ENCODE data around the gene CELA3B. TPM values are rescaled to one million over a fixed set of nuclear protein-coding genes. Genes with fewer than 3 reads are reported as not detected.

CELA3B gene
- total RNA-seq, 4 donors from 2014 or later = not detected

- in situ Hi-C loops (cut with MboI; ENCODE audit: low sequenced_read_pairs in 4 of 4) (loop anchor here in 2 of 4 donors (25.0 kb wide), 2 partner anchors 95 to 195 kb away; no protein-coding TSS in a partner anchor), intact Hi-C loops (cut with DNase I; ENCODE audit: low total_unique reads) (no loop called here)
- Histone ChIP-seq H3K36me3 (no peaks in the 10 kb centered on the region), H3K4me1 (peaks cover 7 to 19% of the 10 kb centered on the region in 2 donors), H3K27me3 (no peaks in the 10 kb centered on the region), H3K27ac (peak overlapping the region in 3 of 4 donors; percentile 30 to 59 (median 34)), H3K4me3 (no peak overlapping the region), H3K9me3 (no peaks in the 10 kb centered on the region)
- DNase-seq (no peak), ATAC-seq (no peak)
- TF ChIP-seq CTCF (IDR thresholded peaks at IDR 0.05 in 4 of 5, conservative IDR thresholded peaks at IDR 0.05 in 1 of 5) = no peak
- TF ChIP-seq POLR2A (IDR thresholded peaks at IDR 0.05) = no peak
Measured at GRCh38 chr1:21956720-21957552, 19.9 kb upstream of the CELA3B start.

GRCh38 chr1:21961337-21961736 is 15.5 kb upstream of the CELA3B start:
- Histone ChIP-seq H3K36me3 (no peaks in the 10 kb centered on the region), H3K27me3 (no peaks in the 10 kb centered on the region), H3K4me3 (no peak overlapping the region), H3K9me3 (no peaks in the 10 kb centered on the region), H3K27ac (no peak overlapping the region), H3K4me1 (peaks cover 0 to 9% of the 10 kb centered on the region in 2 donors)
- intact Hi-C loops (cut with DNase I; ENCODE audit: low total_unique reads) (loop anchor here (5.0 kb wide), 2 partner anchors 64 to 89 kb away; no protein-coding TSS in a partner anchor), in situ Hi-C loops (cut with MboI; ENCODE audit: low sequenced_read_pairs in 4 of 4) (loop anchor here in 3 of 4 donors (10.0 to 25.0 kb wide), 4 partner anchors 67 to 199 kb away; no protein-coding TSS in a partner anchor)
- DNase-seq (no peak), ATAC-seq (no peak)
- TF ChIP-seq CTCF (IDR thresholded peaks at IDR 0.05 in 4 of 5, conservative IDR thresholded peaks at IDR 0.05 in 1 of 5) (no peak), POLR2A (IDR thresholded peaks at IDR 0.05) (no peak)

- ATAC-seq = no peak
Measured at GRCh38 chr1:21961799-21962198, 15.0 kb upstream of the CELA3B start.

More at GRCh38 chr1:21961799-21962198, 15.0 kb upstream of the CELA3B start:
- in situ Hi-C loops (cut with MboI; ENCODE audit: low sequenced_read_pairs in 4 of 4) = loop anchor here in 3 of 4 donors (10.0 to 25.0 kb wide), 4 partner anchors 67 to 199 kb away; no protein-coding TSS in a partner anchor
- Histone ChIP-seq H3K27ac (no peak overlapping the region), H3K9me3 (no peaks in the 10 kb centered on the region), H3K4me3 (no peak overlapping the region), H3K4me1 (peaks cover 0 to 4% of the 10 kb centered on the region in 2 donors), H3K36me3 (no peaks in the 10 kb centered on the region), H3K27me3 (no peaks in the 10 kb centered on the region)
- intact Hi-C loops (cut with DNase I; ENCODE audit: low total_unique reads) = loop anchor here (5.0 kb wide), 2 partner anchors 64 to 89 kb away; no protein-coding TSS in a partner anchor
- no peak for DNase-seq
- TF ChIP-seq POLR2A (IDR thresholded peaks at IDR 0.05) = no peak
- TF ChIP-seq CTCF (IDR thresholded peaks at IDR 0.05 in 4 of 5, conservative IDR thresholded peaks at IDR 0.05 in 1 of 5) = no peak

Data from gastrocnemius medialis (tissue), 4 donors.